OCI-LY3 (cell line): Measurements from ENCODE around the gene CNTN5.

Experiments used
- CTCF ChIP-seq: fragments of 200-600, 300-600 bp; sonication (generic); IDR thresholded peaks from 2 replicates; pipeline ENCODE4 v1.5.1; 2014; ENCODE audit warnings: antibody characterized with exemption, low read length, low read depth
- EZH2phosphoT487 ChIP-seq: fragments of 200-600 bp; shearing (Covaris generic); IDR thresholded peaks from 2 replicates; pipeline ENCODE4 v1.6.1; 2018; ENCODE audit warnings: antibody characterized with exemption, mixed run types, low read depth

GRCh38 chr11:100011697-100012096, 990.9 kb downstream of the CNTN5 start:
- TF ChIP-seq CTCF (no peak), EZH2phosphoT487 (no peak)
